C4-2B (cell line): ENCODE measurements around the gene PLXNA1.

Experiments
- CTCF ChIP-seq: fragments of 450-650 bp; conservative IDR thresholded peaks from 2 replicates; pipeline ENCODE4 v1.5.1; 2017; ENCODE audit warnings: mild to moderate bottlenecking
- ZFX ChIP-seq: fragments of 450-650 bp; IDR thresholded peaks from 2 replicates; pipeline ENCODE4 v1.6.1; 2017

- TF ChIP-seq CTCF, result no peak
- TF ChIP-seq ZFX, result no peak
These were observed 15.5 kb upstream of the PLXNA1 start for GRCh38 chr3:126967386-126967785.
